B cell (primary cell): Measurements from ENCODE around the gene FUT9. TPM values are rescaled to one million over a fixed set of nuclear protein-coding genes. Genes with fewer than 3 reads are reported as not detected.

Source experiments
- ATAC-seq: fragments of 200-7000 bp; cut with Tn5 transposase; one replicate; pipeline ENCODE4 v1.10.0; 2021; ENCODE audit warnings: low read depth, mild to moderate bottlenecking, moderate number of reproducible peaks, moderate library complexity
- CTCF ChIA-PET: fragments of 350-600 bp; sonication (Branson Sonifier 250); formaldehyde crosslinking; loops from one replicate; lab custom pipeline; 2021; ENCODE audit warnings: antibody characterized with exemption, inconsistent platforms; lab: Charles Lee
- POLR2A ChIA-PET: fragments of 350-600 bp; sonication (Branson Sonifier 250); formaldehyde crosslinking; loops from one replicate; lab custom pipeline; 2021; ENCODE audit warnings: antibody characterized with exemption; lab: Charles Lee
- DNase-seq: peaks from one replicate; pipeline ENCODE4 v3.0.0; 2013
- H2AFZ ChIP-seq: 2 replicates; pipeline ENCODE4 v1.6.1; 2012; ENCODE audit warnings: mild to moderate bottlenecking, low read depth, low read length; ENCODE audit not compliant: insufficient read depth, poor library complexity, severe bottlenecking
- H3K27ac ChIP-seq, 2 donors: 1 replicate in 1 of 2; 2 replicates in 1 of 2; pipeline ENCODE4 v1.5.1; 2012 to 2013; ENCODE audit warnings: low read length in 2 of 2, mild to moderate bottlenecking in 2 of 2, moderate library complexity in 1 of 2
- H3K27me3 ChIP-seq, 4 experiments: fragments of 200-600 bp in 1 of 4; sonication (generic) in 1 of 4; replicated peaks in 1 of 4; 1 replicate in 2 of 4; 2 replicates in 2 of 4; pipeline versions ENCODE4 v1.6.1 to v1.7.0; 2013 to 2016; ENCODE audit warnings: low read length in 3 of 4, mild to moderate bottlenecking in 2 of 4, mixed read lengths in 1 of 4, moderate library complexity in 1 of 4; ENCODE audit not compliant: insufficient read depth in 4 of 4, control insufficient read depth in 3 of 4; ENCODE audit errors: control extremely low read depth in 1 of 4
- H3K36me3 ChIP-seq, 2 experiments: replicated peaks in 1 of 2; 1 replicate in 1 of 2; 2 replicates in 1 of 2; pipeline versions ENCODE4 v1.6.1 to v1.7.1; 2013; ENCODE audit warnings: low read length in 1 of 2; ENCODE audit not compliant: insufficient read depth in 2 of 2, control insufficient read depth in 1 of 2; ENCODE audit errors: control extremely low read depth in 1 of 2, extremely low read depth in 1 of 2
- H3K4me1 ChIP-seq, 2 donors: fragments of 200-600 bp in 1 of 2; sonication (generic) in 1 of 2; 1 replicate in 1 of 2; 2 replicates in 1 of 2; pipeline versions ENCODE4 v1.5.1 to v1.6.1; 2013 to 2017; ENCODE audit warnings: low read length in 2 of 2; ENCODE audit not compliant: control insufficient read depth in 2 of 2, insufficient read depth in 2 of 2
- H3K4me2 ChIP-seq: replicated peaks from 2 replicates; pipeline ENCODE3; 2012; ENCODE audit warnings: mild to moderate bottlenecking, low read depth, low read length; ENCODE audit not compliant: poor library complexity, severe bottlenecking
- H3K4me3 ChIP-seq, 5 experiments: fragments of 200-600 bp in 1 of 5; sonication (generic) in 1 of 5; 1 replicate in 3 of 5; 2 replicates in 2 of 5; pipeline versions ENCODE4 v1.5.1 to v1.7.0; 2011 to 2016; ENCODE audit warnings: low read length in 4 of 5, mild to moderate bottlenecking in 4 of 5, low read depth in 2 of 5, control low read depth in 1 of 5, moderate library complexity in 1 of 5; ENCODE audit not compliant: insufficient read depth in 1 of 5; ENCODE audit errors: control extremely low read depth in 1 of 5, extremely low read depth in 1 of 5
- H3K79me2 ChIP-seq: fragments of 200-600 bp; sonication (generic); one replicate; pipeline ENCODE4 v1.6.0; 2016; ENCODE audit warnings: low read length; ENCODE audit not compliant: control insufficient read depth, insufficient read depth
- H3K9ac ChIP-seq: fragments of 200-600 bp; sonication (generic); 2 replicates; pipeline ENCODE4 v1.6.1; 2017; ENCODE audit warnings: mild to moderate bottlenecking, low read length, moderate library complexity
- H3K9me3 ChIP-seq, 3 donors: one replicate each; pipeline versions ENCODE4 v1.6.1 to v1.7.1; 2013; ENCODE audit warnings: low read length in 2 of 3; ENCODE audit not compliant: control insufficient read depth in 2 of 3, insufficient read depth in 1 of 3; ENCODE audit errors: control extremely low read depth in 1 of 3
- H4K20me1 ChIP-seq: 2 replicates; pipeline ENCODE4 v1.6.0; 2012; ENCODE audit warnings: mild to moderate bottlenecking, low read length; ENCODE audit not compliant: insufficient read depth, control insufficient read depth, poor library complexity, severe bottlenecking
- H3K27ac Mint-ChIP-seq: one replicate; pipeline ENCODE4 v1.8.0; 2021; ENCODE audit warnings: mixed read lengths
- H3K27me3 Mint-ChIP-seq: one replicate; pipeline ENCODE4 v1.8.0; 2021; ENCODE audit warnings: mixed read lengths
- H3K4me1 Mint-ChIP-seq: one replicate; pipeline ENCODE4 v1.8.0; 2021; ENCODE audit warnings: mixed read lengths
- H3K4me3 Mint-ChIP-seq: one replicate; pipeline ENCODE4 v1.8.0; 2021; ENCODE audit warnings: mixed read lengths
- H3K9me3 Mint-ChIP-seq: one replicate; pipeline ENCODE4 v1.8.0; 2022; ENCODE audit warnings: mixed read lengths; ENCODE audit not compliant: insufficient read depth
- CTCF ChIP-seq: fragments of 200-600 bp; IDR thresholded peaks from one replicate; pipeline ENCODE4 v1.8.0; 2022; ENCODE audit warnings: antibody characterized with exemption, mild to moderate bottlenecking
- EZH2 ChIP-seq: IDR thresholded peaks from 2 replicates; pipeline ENCODE4 v1.6.1; 2012; ENCODE audit warnings: borderline replicate concordance, low read depth, mild to moderate bottlenecking, moderate library complexity, low read length; ENCODE audit not compliant: insufficient read depth, poor library complexity, severe bottlenecking
- WGBS: methylation state at CpG from one replicate; pipeline ENCODE4 v1.1.5; 2013; ENCODE audit warnings: missing lambda C conversion rate; ENCODE audit not compliant: insufficient coverage; 5-methylcytosine and 5-hydroxymethylcytosine counted together
- intact Hi-C: fragments of 100-400 bp; cut with micrococcal nuclease; formaldehyde crosslinking; loops from one replicate; pipeline ENCODE4 v1.10.0; 2022
- polyA plus RNA-seq: library from polyadenylated mRNA; depleted of rRNA; stranded (reverse); fragments of >200 nt; gene quantifications from 2 replicates; pipeline ENCODE4 v1.2.3, GENCODE V29; 2012
- total RNA-seq, 2 donors: library from RNA; stranded (reverse); fragments of 120-200 nt in 1 of 2; gene quantifications; 1 replicate in 1 of 2; 2 replicates in 1 of 2; pipeline versions ENCODE4 v1.2.3 to v1.2.4, GENCODE V29; 2013 to 2022

FUT9 gene
- total and polyA plus RNA-seq, 2 donors (not counting 1 experiment from before 2014, with no cell fraction given) = not detected

GRCh38 chr6:96213784-96214183 is 198.0 kb downstream of the FUT9 start:
- WGBS = no CpG with 5 or more reads among the region's 3 CpGs

GRCh38 chr6:96223695-96224094 is 207.9 kb downstream of the FUT9 start:
- no peak for ATAC-seq

More at GRCh38 chr6:96213784-96214183, 198.0 kb downstream of the FUT9 start:
- H3K27me3 ChIP-seq = no peaks in the 10 kb centered on the region
- no peak overlapping the region for H3K27ac ChIP-seq
- no peak overlapping the region for H3K4me3 Mint-ChIP-seq
- ATAC-seq (no peak), DNase-seq (no peak)
- TF ChIP-seq EZH2 (no peak), CTCF (no peak)
- POLR2A ChIA-PET = no interaction called here
- H3K4me1 ChIP-seq = no peaks in the 10 kb centered on the region
- no peak overlapping the region for H3K4me3 ChIP-seq
- no peaks in the 10 kb centered on the region for H3K9me3 ChIP-seq
- no peaks in the 10 kb centered on the region for H3K36me3 ChIP-seq
- no peaks in the 10 kb centered on the region for H4K20me1 ChIP-seq
- H3K9ac ChIP-seq = no peak overlapping the region
- CTCF ChIA-PET = no interaction called here
- H3K4me1 Mint-ChIP-seq = no peaks in the 10 kb centered on the region
- no peak overlapping the region for H3K4me2 ChIP-seq
- H3K9me3 Mint-ChIP-seq = no peaks in the 10 kb centered on the region
- no peak overlapping the region for H3K27ac Mint-ChIP-seq
- no peak overlapping the region for H2AFZ ChIP-seq
- intact Hi-C loops = no loop called here
- H3K27me3 Mint-ChIP-seq = no peaks in the 10 kb centered on the region
- no peaks in the 10 kb centered on the region for H3K79me2 ChIP-seq

More at GRCh38 chr6:96223695-96224094, 207.9 kb downstream of the FUT9 start:
- DNase-seq = no peak
- WGBS = no CpG with 5 or more reads among the region's 1 CpG
- Mint-ChIP-seq H3K27me3 (no peaks in the 10 kb centered on the region), H3K4me3 (no peak overlapping the region), H3K27ac (no peak overlapping the region), H3K4me1 (no peaks in the 10 kb centered on the region), H3K9me3 (peaks cover 2% of the 10 kb centered on the region)
- no peaks in the 10 kb centered on the region for H3K79me2 ChIP-seq
- no peaks in the 10 kb centered on the region for H3K27me3 ChIP-seq
- no peak overlapping the region for H3K9ac ChIP-seq
- H3K9me3 ChIP-seq = no peaks in the 10 kb centered on the region
- no peak overlapping the region for H2AFZ ChIP-seq
- no peak overlapping the region for H3K27ac ChIP-seq
- ChIA-PET CTCF (no interaction called here), POLR2A (no interaction called here)
- H3K36me3 ChIP-seq = no peaks in the 10 kb centered on the region
- H4K20me1 ChIP-seq = no peaks in the 10 kb centered on the region
- H3K4me1 ChIP-seq = no peaks in the 10 kb centered on the region
- no peak overlapping the region for H3K4me2 ChIP-seq
- intact Hi-C loops = no loop called here
- H3K4me3 ChIP-seq = no peak overlapping the region
- no peak for TF ChIP-seq EZH2
- no peak for TF ChIP-seq CTCF
